Urinary bladder (tissue), 4 donors: ENCODE results near the gene FGD5. TPM values are rescaled to one million over a fixed set of nuclear protein-coding genes. Genes with fewer than 3 reads are reported as not detected.
A peak's percentile ranks its signal among the peaks of the same experiment; 100 is the strongest.

Experiments used
- DNase-seq: peaks from one replicate; pipeline ENCODE4 v3.0.0-alpha.2; 2015; ENCODE audit errors: extremely low spot score
- H3K27ac ChIP-seq: one replicate; pipeline ENCODE4 v1.5.1; 2013; ENCODE audit warnings: low read depth, mild to moderate bottlenecking, moderate library complexity
- H3K36me3 ChIP-seq: one replicate; pipeline ENCODE4 v1.6.1; 2013; ENCODE audit warnings: mild to moderate bottlenecking, moderate library complexity; ENCODE audit not compliant: insufficient read depth
- H3K4me1 ChIP-seq: one replicate; pipeline ENCODE4 v1.6.1; 2013; ENCODE audit warnings: mild to moderate bottlenecking, moderate library complexity; ENCODE audit not compliant: insufficient read depth
- H3K4me3 ChIP-seq: one replicate; pipeline ENCODE4 v1.5.1; 2013; ENCODE audit warnings: low read depth, low read length
- WGBS: extraction: QIAGEN DNeasy Blood & Tissue Kit; methylation state at CpG from one replicate; pipeline ENCODE4 v1.1.7; 2013; 5-methylcytosine and 5-hydroxymethylcytosine counted together
- polyA plus RNA-seq: library from polyadenylated mRNA; stranded (reverse); fragments of 200-250 nt; gene quantifications from one replicate; pipeline ENCODE4 v1.2.3, GENCODE V29; 2013
- total RNA-seq: library from RNA; depleted of rRNA; stranded (reverse); fragments of >200 nt; gene quantifications from one replicate; pipeline ENCODE4 v1.2.3, GENCODE V29; 2014
- donor health status: healthy with polysubstance abuse.
- donor health status: healthy.

The FGD5 gene
- total and polyA plus RNA-seq, 2 donors = 18.8 to 25.7 TPM

DNA sequence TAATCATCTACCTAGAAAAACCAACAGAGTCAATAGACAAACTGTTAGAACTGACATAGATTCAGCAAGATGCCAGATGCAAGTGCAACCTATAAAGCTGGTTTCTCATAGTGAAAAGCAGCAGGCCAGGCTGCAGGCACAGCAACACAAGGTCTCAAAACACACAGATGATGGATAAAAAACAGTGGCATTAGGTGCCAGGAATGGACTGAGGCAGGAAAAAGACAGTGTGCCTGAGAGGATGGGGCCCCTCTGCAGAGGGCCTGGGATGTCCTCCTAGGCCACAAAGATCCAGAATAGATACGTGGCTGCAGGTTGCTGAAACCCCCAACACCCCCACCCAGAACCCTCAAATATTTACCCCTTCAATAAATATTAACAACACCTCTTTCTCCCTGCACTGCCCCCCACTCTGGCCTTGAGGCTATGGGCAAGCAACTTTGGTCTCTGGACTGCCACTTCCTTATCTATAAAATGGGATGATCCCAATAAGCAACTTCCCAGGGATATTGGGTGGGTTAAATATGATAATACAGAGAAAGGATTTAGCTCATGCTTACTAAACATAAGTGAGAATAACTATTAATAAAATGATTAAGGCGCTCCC lies 35.2 kb upstream of the FGD5 start:
- H3K36me3 ChIP-seq = no peaks in the 10 kb centered on the region
- no peak overlapping the region for H3K27ac ChIP-seq
- DNase-seq = no peak
- 70% methylated on average over 2 of the region's 2 CpGs for WGBS
- no peak overlapping the region for H3K4me3 ChIP-seq
- no peaks in the 10 kb centered on the region for H3K4me1 ChIP-seq

DNA sequence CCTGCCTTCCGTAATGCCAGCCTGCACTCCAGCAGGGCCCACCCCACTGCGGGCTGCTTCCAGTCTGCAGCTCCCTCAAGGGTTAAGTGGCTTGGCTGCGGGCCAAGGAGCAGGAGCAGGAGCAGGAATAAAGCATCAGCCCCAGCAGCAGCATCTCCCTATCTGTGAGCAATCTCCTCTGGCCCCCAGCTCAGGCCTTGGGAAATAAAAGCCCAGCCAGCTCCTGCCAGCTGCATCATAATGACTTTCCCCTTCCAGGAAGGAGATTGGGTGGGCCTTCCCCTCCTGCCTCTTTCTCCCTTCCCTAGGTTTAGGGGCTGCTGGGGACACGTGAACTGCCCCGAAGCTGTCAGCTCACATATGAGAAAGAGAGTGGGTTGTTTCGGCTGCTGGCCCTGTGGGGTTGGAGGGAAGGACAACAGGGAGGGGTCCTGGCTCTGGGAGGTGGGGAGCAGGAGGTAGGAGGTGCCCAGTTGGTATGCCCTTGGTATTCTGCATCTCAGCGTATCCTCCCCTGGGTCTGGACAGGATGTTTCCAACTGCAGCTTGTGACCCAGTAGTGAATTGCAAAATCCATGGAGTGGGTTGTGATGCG lies 34.6 kb upstream of the FGD5 start:
- Histone ChIP-seq H3K36me3 (no peaks in the 10 kb centered on the region), H3K4me1 (no peaks in the 10 kb centered on the region), H3K4me3 (no peak overlapping the region), H3K27ac (no peak overlapping the region)
- DNase-seq = peak; percentile 18
- WGBS = 53% methylated on average over 8 of the region's 8 CpGs

DNA sequence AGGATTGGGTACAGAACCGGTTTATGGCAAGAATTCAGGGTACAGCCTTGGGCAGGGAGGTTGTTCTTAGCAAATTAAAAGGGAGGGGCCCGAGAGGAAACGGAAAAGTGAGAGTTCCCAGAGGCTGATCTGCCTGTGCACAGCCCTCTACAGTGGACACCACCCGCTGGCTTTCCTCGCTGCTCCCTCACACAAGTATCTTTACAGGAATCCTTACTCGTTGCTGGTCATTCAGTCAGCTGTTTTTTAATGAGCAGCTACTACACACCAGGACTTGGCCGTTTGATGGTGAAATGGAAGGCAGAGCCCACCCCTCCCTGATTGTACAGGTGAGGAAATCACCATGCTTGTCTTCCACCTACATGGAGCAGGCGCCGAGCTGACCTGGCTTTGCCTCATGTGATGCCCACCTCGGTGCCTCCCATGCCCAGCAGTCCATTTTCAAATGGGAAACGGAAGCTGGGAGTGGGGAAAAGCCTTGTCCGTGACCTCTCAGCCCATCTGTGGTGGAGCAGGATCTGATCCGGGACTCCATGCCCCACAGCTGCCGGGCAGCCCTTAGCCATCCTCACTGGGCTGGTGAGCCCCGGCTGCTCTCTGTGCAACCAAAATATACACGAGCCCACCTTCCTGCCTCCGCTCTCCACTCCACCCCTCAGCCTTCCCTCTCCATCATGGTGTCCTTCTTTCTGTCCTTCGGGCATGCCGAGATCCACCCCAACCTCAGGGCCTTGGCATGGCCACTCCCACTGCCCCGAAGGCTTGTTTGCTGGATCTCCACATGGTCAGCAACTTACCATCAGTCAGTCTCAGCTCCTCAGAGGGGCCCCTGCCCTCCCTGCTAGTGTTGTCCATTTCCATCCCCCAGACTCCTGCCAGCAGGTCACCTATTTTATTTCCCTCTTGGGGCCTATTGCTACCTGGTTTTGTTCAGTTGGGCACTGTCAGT lies 33.3 kb upstream of the FGD5 start:
- WGBS = 89% methylated on average over 20 of the region's 20 CpGs
- Histone ChIP-seq H3K36me3 (no peaks in the 10 kb centered on the region), H3K4me3 (no peak overlapping the region), H3K4me1 (no peaks in the 10 kb centered on the region), H3K27ac (no peak overlapping the region)
- DNase-seq = no peak

DNA sequence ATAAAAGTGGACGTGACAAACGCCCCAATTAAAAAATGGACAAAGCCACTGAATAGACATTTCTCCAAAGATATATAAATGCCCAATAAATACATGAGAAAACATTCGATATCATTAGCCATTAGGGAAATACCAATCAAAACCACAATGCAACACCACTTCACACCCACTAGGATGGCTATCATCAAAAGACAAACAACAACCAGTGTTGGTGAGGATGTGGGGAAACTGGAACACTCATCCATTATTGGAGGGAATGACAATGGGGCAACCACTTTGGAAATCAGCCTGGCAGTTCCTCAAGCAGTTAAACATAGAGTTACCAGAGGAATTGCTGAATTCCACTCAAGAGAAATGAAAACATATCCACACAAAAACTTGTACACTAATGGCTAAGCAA lies 32.4 kb upstream of the FGD5 start:
- Histone ChIP-seq H3K4me3 (no peak overlapping the region), H3K4me1 (no peaks in the 10 kb centered on the region), H3K36me3 (no peaks in the 10 kb centered on the region), H3K27ac (no peak overlapping the region)
- DNase-seq = no peak
- WGBS = 97% methylated on average over 3 of the region's 3 CpGs

DNA sequence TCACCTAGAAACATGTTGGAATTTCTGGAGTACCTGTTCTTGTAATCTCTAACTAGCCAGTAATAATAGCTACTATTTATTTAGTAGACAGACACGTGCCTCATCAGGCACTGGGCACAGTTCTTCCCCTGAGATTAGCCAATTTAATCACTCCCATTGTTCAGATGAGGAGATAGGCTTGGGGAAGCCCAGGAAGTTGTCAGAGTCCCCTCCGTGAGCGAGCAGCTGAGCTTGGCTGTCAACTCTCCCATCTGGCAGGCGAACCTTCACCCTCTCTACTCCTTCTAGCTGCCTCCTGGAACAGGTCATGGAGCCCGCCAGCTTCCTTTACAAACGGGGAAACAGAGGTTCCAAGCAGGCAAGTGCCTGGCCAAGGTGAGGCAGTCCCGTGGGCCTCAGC lies 31.1 kb upstream of the FGD5 start:
- H3K27ac ChIP-seq = no peak overlapping the region
- WGBS = 73% methylated on average over 7 of the region's 7 CpGs
- no peak for DNase-seq
- no peak overlapping the region for H3K4me3 ChIP-seq
- H3K4me1 ChIP-seq = no peaks in the 10 kb centered on the region
- H3K36me3 ChIP-seq = no peaks in the 10 kb centered on the region

DNA sequence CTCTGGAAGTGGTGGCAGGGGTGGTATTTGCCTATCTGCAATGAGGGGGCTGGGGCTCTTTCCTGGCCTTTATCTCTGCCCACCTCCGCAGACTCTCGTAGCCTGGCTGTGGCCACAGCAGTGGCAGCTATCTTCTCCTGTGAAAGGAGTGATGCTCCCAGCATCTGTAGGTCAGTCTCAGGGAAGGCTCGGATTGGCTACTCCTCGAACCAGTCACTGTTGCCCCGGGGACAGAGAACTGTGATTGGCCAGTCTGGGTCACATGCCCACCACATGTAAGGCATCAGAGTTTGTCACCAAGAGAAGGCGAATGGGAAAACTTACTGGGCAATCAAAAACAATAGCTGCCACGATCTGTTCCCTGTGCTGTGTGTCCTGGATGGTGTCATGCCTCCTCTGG lies 30.1 kb upstream of the FGD5 start:
- Histone ChIP-seq H3K4me3 (no peak overlapping the region), H3K27ac (no peak overlapping the region), H3K36me3 (no peaks in the 10 kb centered on the region), H3K4me1 (no peaks in the 10 kb centered on the region)
- 94% methylated on average over 7 of the region's 7 CpGs for WGBS
- no peak for DNase-seq

DNA sequence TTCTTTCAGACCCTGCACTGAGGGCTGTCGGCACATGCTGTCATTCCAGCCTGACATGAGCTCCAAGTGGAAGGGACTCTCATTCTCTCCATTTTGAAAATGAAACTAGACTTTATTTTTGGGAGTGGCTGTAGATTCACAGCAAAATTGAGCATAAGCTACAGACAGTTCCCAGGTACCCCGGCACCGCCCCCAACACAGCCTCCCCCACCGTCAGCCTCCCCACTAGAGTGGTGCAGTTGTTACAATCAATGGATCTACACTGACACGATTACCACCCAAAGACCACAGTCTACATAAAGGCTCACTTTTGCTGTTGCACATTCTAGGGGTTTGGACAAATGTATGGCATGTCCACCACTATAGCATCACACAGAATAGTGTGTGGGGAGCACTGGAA lies 29.5 kb upstream of the FGD5 start:
- Histone ChIP-seq H3K4me1 (no peaks in the 10 kb centered on the region), H3K36me3 (no peaks in the 10 kb centered on the region), H3K27ac (no peak overlapping the region), H3K4me3 (no peak overlapping the region)
- WGBS = 91% methylated on average over 5 of the region's 5 CpGs
- DNase-seq = no peak

DNA sequence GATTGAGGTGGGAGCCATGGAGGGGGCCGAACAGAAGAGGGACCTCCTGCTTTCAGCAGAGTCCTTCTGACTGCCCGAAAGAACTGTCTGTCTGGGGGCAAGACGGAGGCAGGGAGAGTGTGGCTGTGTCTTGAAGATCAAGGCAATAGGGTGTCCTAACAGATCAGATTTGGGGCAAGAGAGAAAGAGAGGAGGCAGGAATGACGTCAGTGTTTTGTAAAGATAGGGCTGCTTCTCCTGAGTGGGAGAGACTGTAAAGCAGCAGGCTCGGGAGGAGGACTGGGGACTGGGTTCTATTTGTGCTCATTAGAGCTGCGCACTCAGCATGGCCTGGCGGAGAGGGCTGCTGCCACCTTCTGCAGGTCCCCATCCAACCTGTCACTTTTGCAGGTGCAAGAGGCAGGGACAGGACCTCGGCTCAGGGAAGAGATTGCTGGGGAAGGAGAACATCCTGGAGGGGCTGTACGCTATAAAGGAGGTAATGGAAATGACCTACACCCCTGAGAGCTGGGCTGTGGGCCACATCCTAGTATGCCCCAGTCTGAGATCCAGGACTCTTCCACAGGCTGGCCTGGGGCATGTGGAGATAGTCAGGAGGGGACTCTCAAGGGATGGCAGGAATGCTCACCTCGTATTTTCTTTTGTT lies 29.0 kb upstream of the FGD5 start:
- no peaks in the 10 kb centered on the region for H3K36me3 ChIP-seq
- no peak for DNase-seq
- no peak overlapping the region for H3K27ac ChIP-seq
- 83% methylated on average over 10 of the region's 10 CpGs for WGBS
- H3K4me3 ChIP-seq = no peak overlapping the region
- H3K4me1 ChIP-seq = no peaks in the 10 kb centered on the region

DNA sequence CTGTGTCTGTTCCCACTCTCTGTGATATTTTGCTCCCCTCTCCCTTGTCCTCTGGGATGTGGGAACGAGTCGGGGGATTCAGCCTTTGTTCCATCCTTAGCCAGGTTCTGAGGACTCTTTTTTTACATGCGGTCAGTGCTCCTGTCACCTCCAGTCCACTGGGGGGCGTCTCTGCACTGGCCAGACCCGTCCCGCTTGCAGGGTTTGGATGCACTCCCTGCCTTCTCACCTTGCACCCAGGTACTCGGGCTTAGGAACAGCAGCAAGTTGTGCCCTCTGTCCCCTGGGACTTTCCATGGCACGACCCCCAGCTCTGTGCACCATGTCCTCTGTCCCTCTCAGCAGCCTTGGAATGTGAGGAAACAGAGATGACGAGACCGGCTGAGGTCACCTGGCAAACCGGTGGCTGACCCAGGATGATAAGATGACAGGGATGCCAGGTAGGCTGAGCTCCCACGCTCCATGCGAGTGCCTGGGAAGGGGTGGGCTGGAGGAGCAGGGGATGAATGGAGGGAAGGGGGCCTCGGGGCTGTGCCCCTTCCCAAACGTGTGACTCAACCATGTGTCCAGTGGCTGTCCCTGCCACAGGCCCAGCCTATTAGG lies 27.3 kb upstream of the FGD5 start:
- Histone ChIP-seq H3K27ac (no peak overlapping the region), H3K36me3 (no peaks in the 10 kb centered on the region), H3K4me3 (no peak overlapping the region), H3K4me1 (no peaks in the 10 kb centered on the region)
- peak; percentile 17 for DNase-seq
- WGBS = 37% methylated on average over 15 of the region's 15 CpGs

DNA sequence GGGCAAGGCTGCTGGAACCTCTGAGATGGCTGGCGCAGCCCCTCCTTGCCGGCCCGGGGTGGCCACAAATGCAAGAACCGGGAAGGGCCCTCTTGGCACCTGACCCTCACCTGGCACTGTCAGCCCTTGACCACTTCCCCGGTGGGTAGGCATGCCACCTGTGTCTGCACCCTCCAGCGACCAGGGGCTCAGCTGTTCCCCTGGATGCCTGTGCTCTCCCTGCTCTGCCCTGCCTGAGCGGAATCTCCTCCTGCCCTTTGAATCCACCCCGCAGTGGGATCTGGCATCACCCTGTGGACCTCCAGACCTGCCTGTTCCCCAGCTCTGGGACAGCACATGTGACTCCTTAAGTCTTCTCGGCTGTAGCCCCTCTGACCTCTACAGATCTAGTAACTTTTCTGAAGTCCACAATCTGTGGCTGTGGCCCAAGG lies 26.1 kb upstream of the FGD5 start:
- Histone ChIP-seq H3K4me1 (no peaks in the 10 kb centered on the region), H3K4me3 (no peak overlapping the region), H3K27ac (no peak overlapping the region), H3K36me3 (no peaks in the 10 kb centered on the region)
- no peak for DNase-seq
- 87% methylated on average over 9 of the region's 9 CpGs for WGBS

DNA sequence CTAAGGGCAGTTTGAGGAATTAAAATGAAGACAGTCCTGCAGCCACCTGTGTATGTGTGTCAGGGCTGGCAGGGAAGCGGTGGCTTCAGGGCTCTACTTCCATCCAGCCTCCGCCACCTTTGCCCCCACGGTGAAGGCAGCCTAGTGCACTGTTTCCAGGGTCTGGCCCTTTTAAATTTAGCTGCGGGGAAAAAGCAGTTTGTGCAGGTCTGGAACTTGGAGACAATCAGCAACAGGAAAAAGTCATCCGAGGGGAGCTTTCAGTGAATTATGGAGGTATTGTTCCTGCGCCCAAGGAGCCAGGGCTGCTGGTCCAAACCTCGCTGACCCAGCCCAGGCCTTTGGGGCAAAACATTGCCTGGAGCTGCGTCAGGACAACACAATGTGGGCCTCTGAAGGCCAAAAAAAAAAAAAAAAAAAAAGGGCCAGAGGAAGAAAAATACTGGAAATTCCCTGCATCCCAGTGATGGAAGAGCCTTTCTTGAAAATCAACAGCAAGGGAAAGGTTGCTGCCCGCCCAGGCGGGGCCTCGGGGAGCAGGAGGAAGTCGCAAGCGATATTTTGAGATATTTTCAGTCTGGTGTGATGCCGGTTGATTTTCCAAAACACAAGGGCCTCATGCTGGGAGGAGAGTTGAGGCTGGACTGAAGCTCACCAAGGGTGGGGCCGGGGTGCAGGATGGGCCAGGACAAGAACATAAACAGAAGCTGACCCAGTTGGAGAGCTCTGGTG lies 25.5 kb upstream of the FGD5 start:
- no peak overlapping the region for H3K27ac ChIP-seq
- H3K4me1 ChIP-seq = no peaks in the 10 kb centered on the region
- 54% methylated on average over 15 of the region's 15 CpGs for WGBS
- H3K4me3 ChIP-seq = no peak overlapping the region
- no peak for DNase-seq
- H3K36me3 ChIP-seq = no peaks in the 10 kb centered on the region

DNA sequence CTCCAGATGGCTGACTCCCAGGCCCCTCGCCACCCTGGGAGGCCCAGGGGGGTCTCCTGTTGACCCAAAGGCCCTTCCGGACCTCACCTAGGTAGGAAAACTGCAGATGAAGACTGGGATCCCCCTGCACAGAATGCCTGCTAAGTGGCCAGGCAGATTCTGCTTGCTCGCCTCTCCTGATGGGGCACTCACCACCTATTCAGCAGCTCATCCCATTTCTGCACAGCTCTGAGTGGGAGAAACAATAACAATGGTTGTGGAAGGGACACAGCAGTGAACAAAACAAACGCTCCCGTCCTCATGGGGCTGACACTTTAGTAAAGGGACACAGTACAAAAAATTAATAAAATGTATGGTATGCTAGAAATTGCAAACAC lies 24.9 kb upstream of the FGD5 start:
- WGBS = 69% methylated on average over 5 of the region's 5 CpGs
- DNase-seq = no peak
- Histone ChIP-seq H3K4me1 (no peaks in the 10 kb centered on the region), H3K27ac (no peak overlapping the region), H3K36me3 (no peaks in the 10 kb centered on the region), H3K4me3 (no peak overlapping the region)

DNA sequence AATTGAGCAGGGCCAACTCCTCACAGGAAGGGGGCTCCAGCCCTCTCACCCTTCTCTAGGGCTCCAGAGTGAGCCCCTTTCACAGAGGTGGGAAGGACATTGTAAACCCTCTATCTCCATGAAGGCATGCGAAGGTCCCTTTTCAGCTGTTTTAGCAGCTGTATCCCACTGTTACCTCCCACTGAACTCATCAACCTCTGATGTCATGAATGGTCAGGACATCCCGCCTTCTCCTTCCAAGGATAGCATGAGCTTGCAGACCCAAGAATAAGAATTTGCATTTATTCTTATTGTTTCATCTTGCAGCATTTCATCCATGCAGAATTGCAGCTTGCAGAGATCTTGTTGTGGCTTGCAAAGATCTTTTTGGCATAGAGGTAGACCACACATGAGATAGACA lies 24.3 kb upstream of the FGD5 start:
- Histone ChIP-seq H3K36me3 (no peaks in the 10 kb centered on the region), H3K4me3 (no peak overlapping the region), H3K4me1 (no peaks in the 10 kb centered on the region), H3K27ac (no peak overlapping the region)
- DNase-seq = no peak
- 91% methylated on average over 2 of the region's 2 CpGs for WGBS
